ENCODE results near the gene CRIP3. TPM values are rescaled to one million over a fixed set of nuclear protein-coding genes. Genes with fewer than 3 reads are reported as not detected.
A peak's percentile ranks its signal among the peaks of the same experiment; 100 is the strongest.

CRIP3 gene
- total and polyA plus RNA-seq, 2 of the 13 experiments (the other 11 are each of a cell fraction or from before 2014, with no cell fraction given) = 6.3 to 9.3 TPM

DNA sequence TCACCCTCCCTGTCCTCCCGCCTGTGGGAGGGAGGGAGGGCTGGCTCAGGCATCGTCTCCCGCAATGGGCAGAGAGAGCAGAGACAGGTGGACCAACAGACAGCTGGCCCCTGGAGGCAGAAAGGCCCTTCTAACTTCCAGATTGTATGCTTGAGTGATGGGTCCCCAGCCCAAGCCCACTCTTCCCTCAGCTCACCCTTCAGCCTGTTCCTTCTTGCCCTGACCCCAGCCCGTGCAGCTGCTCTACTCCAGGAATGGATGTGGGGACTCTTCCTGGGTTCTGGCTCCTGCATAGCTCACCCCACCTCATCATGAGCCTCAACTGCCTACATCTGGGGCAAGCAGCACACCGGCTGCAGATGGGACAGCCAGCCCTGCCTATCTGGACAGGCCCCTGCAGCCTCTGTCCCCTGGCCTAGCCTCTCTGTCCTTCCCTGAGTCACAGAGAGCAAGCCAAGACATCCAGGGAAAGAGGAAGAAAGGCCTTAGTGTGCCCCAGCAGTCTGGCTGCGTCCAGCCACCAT lies 22.1 kb downstream of the CRIP3 start:
- DNase-seq (ENCODE audit: low spot score) (no peak), FAIRE-seq (no peak), ATAC-seq (no peak)
- CTCF ChIA-PET (ENCODE audit: low intra/inter-chr PET ratio, low total read pairs) = interaction anchor here (0.8 to 2.8 kb wide), 2 partner anchors 21 to 23 kb away, joined by 4 to 23 read pairs; no protein-coding TSS in a partner anchor
- Histone ChIP-seq H3K79me2 (ENCODE audit: insufficient read depth, low read length) (no peaks in the 10 kb centered on the region), H4K20me1 (ENCODE audit: insufficient read depth, low read length) (no peaks in the 10 kb centered on the region), H3K27me3 (ENCODE audit: control insufficient read depth in 1 of 2, insufficient read depth in 2 of 2, low read length in 2 of 2) (no peaks in the 10 kb centered on the region), H3K27ac (ENCODE audit: extremely low read length, insufficient read depth, low read length) (peak overlapping the region; percentile 72), H3K9ac (ENCODE audit: insufficient read depth, low read depth, low read length) (peak overlapping the region; percentile 68), H3K36me3 (replicated peaks in 1 of 2; ENCODE audit: control insufficient read depth in 1 of 2, insufficient read depth in 2 of 2, low read length in 2 of 2) (no peaks in the 10 kb centered on the region), H3K4me3 (replicated peaks in 1 of 3; ENCODE audit: insufficient read depth in 1 of 3, low read depth in 2 of 3, low read length in 3 of 3) (peak overlapping the region in 1 of 3 experiments; percentile 42; a peak in 1 of 6 replicates), H2AFZ (ENCODE audit: low read length) (no peak overlapping the region), H3K4me2 (ENCODE audit: low read depth, low read length) (peak overlapping the region; percentile 64), H3K9me3 (ENCODE audit: low read length) (no peaks in the 10 kb centered on the region), H3K4me1 (ENCODE audit: insufficient read depth, low read length) (peaks cover 74% of the 10 kb centered on the region)
- POLR2A ChIA-PET = interaction anchor here (1.0 to 8.3 kb wide), 7 partner anchors 11 to 407 kb away, joined by 3 to 314 read pairs (median 6); partner anchors contain the start of genes DNPH1, RPL7L1, SLC22A7 and ZNF318
- 98% methylated on average over 6 of the region's 6 CpGs for WGBS (ENCODE audit: low lambda C conversion rate)
- no TSS peak for BruUV-seq (replicated peaks)
- intact Hi-C loops (cut with micrococcal nuclease; ENCODE audit: unreplicated experiment) = no loop called here
- in situ Hi-C loops (cut with HindIII; ENCODE audit: extremely low pct_ligation_motif_present, low pct_unique_long_range_greater_than_20kb) = no loop called here
- TF ChIP-seq SMAD3 (CRISPR knock-in tag; IDR thresholded peaks at IDR 0.05) (no peak), BORCS8-MEF2B (CRISPR knock-in tag; IDR thresholded peaks at IDR 0.05) (no peak), HOXD1 (CRISPR knock-in tag; IDR thresholded peaks at IDR 0.05) (no peak), ZNF547 (CRISPR knock-in tag; IDR thresholded peaks at IDR 0.05) (no peak), TAF15 (IDR thresholded peaks at IDR 0.05; ENCODE audit: low read depth, low read length, poor library complexity, severe bottlenecking) (no peak), ZNF788 (CRISPR knock-in tag; IDR thresholded peaks at IDR 0.05; ENCODE audit: borderline replicate concordance) (no peak), MATR3 (CRISPR knock-in tag; IDR thresholded peaks at IDR 0.05) (no peak), SRSF9 (IDR thresholded peaks at IDR 0.05; ENCODE audit: borderline replicate concordance, insufficient read depth, low read depth, low read length, poor library complexity, severe bottlenecking) (no peak), ZNF20 (CRISPR knock-in tag; IDR thresholded peaks at IDR 0.05) (no peak), ZNF446 (CRISPR knock-in tag; IDR thresholded peaks at IDR 0.05) (no peak; the same call in 1 of the 2 replicates), THYN1 (CRISPR knock-in tag; IDR thresholded peaks at IDR 0.05; ENCODE audit: borderline replicate concordance, low read depth) (no peak), ZNF576 (CRISPR knock-in tag; IDR thresholded peaks at IDR 0.05) (no peak), ZNF512B (CRISPR knock-in tag; IDR thresholded peaks at IDR 0.05; ENCODE audit: borderline replicate concordance) (no peak), ZNF607 (CRISPR knock-in tag; IDR thresholded peaks at IDR 0.05; ENCODE audit: borderline replicate concordance) (peak; percentile 41; the same call in 1 of the 2 replicates), NR1H2 (CRISPR knock-in tag; IDR thresholded peaks at IDR 0.05; ENCODE audit: borderline replicate concordance, low read depth) (no peak), ZNF577 (CRISPR knock-in tag; IDR thresholded peaks at IDR 0.05; ENCODE audit: borderline replicate concordance, low read depth) (no peak), ZNF572 (CRISPR knock-in tag; IDR thresholded peaks at IDR 0.05) (peak; percentile 76; the same call in 1 of the 2 replicates)
- TF ChIP-seq, protein P1, sequence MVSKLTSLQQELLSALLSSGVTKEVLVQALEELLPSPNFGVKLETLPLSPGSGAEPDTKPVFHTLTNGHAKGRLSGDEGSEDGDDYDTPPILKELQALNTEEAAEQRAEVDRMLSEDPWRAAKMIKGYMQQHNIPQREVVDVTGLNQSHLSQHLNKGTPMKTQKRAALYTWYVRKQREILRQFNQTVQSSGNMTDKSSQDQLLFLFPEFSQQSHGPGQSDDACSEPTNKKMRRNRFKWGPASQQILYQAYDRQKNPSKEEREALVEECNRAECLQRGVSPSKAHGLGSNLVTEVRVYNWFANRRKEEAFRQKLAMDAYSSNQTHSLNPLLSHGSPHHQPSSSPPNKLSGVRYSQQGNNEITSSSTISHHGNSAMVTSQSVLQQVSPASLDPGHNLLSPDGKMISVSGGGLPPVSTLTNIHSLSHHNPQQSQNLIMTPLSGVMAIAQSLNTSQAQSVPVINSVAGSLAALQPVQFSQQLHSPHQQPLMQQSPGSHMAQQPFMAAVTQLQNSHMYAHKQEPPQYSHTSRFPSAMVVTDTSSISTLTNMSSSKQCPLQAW (CRISPR knock-in tag; IDR thresholded peaks at IDR 0.05) = 0 out of 2 replicates have a peak, but pooled peaks have one; percentile 32
